HUES6 (cell line): Measurements from ENCODE around the gene B4GALNT3.

Experiments used
- H3K27ac ChIP-seq: 2 replicates; pipeline ENCODE4 v1.7.0; 2013; ENCODE audit warnings: low read depth, mild to moderate bottlenecking, low read length, inconsistent platforms
- H3K27me3 ChIP-seq: 2 replicates; pipeline ENCODE4 v1.6.1; 2013; ENCODE audit warnings: low read length; ENCODE audit not compliant: control insufficient read depth, insufficient read depth
- H3K36me3 ChIP-seq: 2 replicates; pipeline ENCODE4 v1.6.1; 2013; ENCODE audit warnings: low read length; ENCODE audit not compliant: control insufficient read depth, insufficient read depth
- H3K4me1 ChIP-seq: 2 replicates; pipeline ENCODE4 v1.6.1; 2013; ENCODE audit warnings: low read length; ENCODE audit not compliant: control insufficient read depth, insufficient read depth
- H3K4me3 ChIP-seq: 2 replicates; pipeline ENCODE4 v1.5.1; 2013; ENCODE audit warnings: low read depth, low read length
- H3K9ac ChIP-seq: one replicate; pipeline ENCODE4 v1.6.1; 2013; ENCODE audit warnings: mild to moderate bottlenecking, low read length
- H3K9me3 ChIP-seq: 2 replicates; pipeline ENCODE4 v1.6.1; 2013; ENCODE audit warnings: low read depth, low read length; ENCODE audit not compliant: control insufficient read depth, insufficient read depth

B4GALNT3 gene

GRCh38 chr12:527729-528128 lies 68.0 kb downstream of the B4GALNT3 start:
- no peak overlapping the region for H3K4me3 ChIP-seq

GRCh38 chr12:530308-530707 lies 70.6 kb downstream of the B4GALNT3 start:
- Histone ChIP-seq H3K9me3 (peaks cover 20% of the 10 kb centered on the region), H3K9ac (no peak overlapping the region), H3K4me3 (no peak overlapping the region), H3K4me1 (peaks cover 3% of the 10 kb centered on the region; the same call in 1 of the 2 replicates), H3K36me3 (no peaks in the 10 kb centered on the region), H3K27me3 (no peaks in the 10 kb centered on the region), H3K27ac (no peak overlapping the region)

More at GRCh38 chr12:527729-528128, 68.0 kb downstream of the B4GALNT3 start:
- no peak overlapping the region for H3K9ac ChIP-seq
- H3K27me3 ChIP-seq, result no peaks in the 10 kb centered on the region
- peaks cover 20% of the 10 kb centered on the region for H3K9me3 ChIP-seq
- H3K36me3 ChIP-seq, result no peaks in the 10 kb centered on the region
- H3K27ac ChIP-seq, result no peak overlapping the region
- peaks cover 3% of the 10 kb centered on the region; the same call in 1 of the 2 replicates for H3K4me1 ChIP-seq

GRCh38 chr12:530821-531220 lies 71.1 kb downstream of the B4GALNT3 start:
- H3K27ac ChIP-seq, result no peak overlapping the region
- H3K4me3 ChIP-seq, result no peak overlapping the region
- H3K9me3 ChIP-seq, result peaks cover 20% of the 10 kb centered on the region
- H3K4me1 ChIP-seq, result peaks cover 3% of the 10 kb centered on the region; the same call in 1 of the 2 replicates
- no peaks in the 10 kb centered on the region for H3K27me3 ChIP-seq
- H3K36me3 ChIP-seq, result no peaks in the 10 kb centered on the region
- H3K9ac ChIP-seq, result no peak overlapping the region

GRCh38 chr12:531951-532585 lies 72.3 kb downstream of the B4GALNT3 start:
- no peak overlapping the region for H3K4me3 ChIP-seq
- no peaks in the 10 kb centered on the region for H3K36me3 ChIP-seq
- no peaks in the 10 kb centered on the region for H3K27me3 ChIP-seq
- H3K4me1 ChIP-seq, result peaks cover 8% of the 10 kb centered on the region
- H3K27ac ChIP-seq, result no peak overlapping the region
- no peak overlapping the region for H3K9ac ChIP-seq
- H3K9me3 ChIP-seq, result peaks cover 20% of the 10 kb centered on the region

GRCh38 chr12:532908-533565 lies 73.3 kb downstream of the B4GALNT3 start:
- Histone ChIP-seq H3K4me3 (no peak overlapping the region), H3K9ac (no peak overlapping the region), H3K36me3 (no peaks in the 10 kb centered on the region), H3K27ac (no peak overlapping the region), H3K27me3 (no peaks in the 10 kb centered on the region), H3K9me3 (peaks cover 20% of the 10 kb centered on the region), H3K4me1 (peaks cover 8% of the 10 kb centered on the region)

GRCh38 chr12:533718-534117 lies 74.0 kb downstream of the B4GALNT3 start:
- H3K9ac ChIP-seq, result no peak overlapping the region
- H3K36me3 ChIP-seq, result no peaks in the 10 kb centered on the region
- H3K9me3 ChIP-seq, result peaks cover 20% of the 10 kb centered on the region
- no peaks in the 10 kb centered on the region for H3K27me3 ChIP-seq
- H3K27ac ChIP-seq, result no peak overlapping the region
- H3K4me3 ChIP-seq, result no peak overlapping the region
- H3K4me1 ChIP-seq, result peaks cover 8% of the 10 kb centered on the region

- Histone ChIP-seq H3K9me3 (peaks cover 16% of the 10 kb centered on the region), H3K4me1 (peaks cover 8% of the 10 kb centered on the region), H3K27me3 (no peaks in the 10 kb centered on the region), H3K9ac (no peak overlapping the region), H3K36me3 (no peaks in the 10 kb centered on the region), H3K27ac (no peak overlapping the region), H3K4me3 (no peak overlapping the region)
These were observed 74.5 kb downstream of the B4GALNT3 start for GRCh38 chr12:534216-534615.

- H3K36me3 ChIP-seq, result no peaks in the 10 kb centered on the region
- no peaks in the 10 kb centered on the region for H3K27me3 ChIP-seq
- peaks cover 14% of the 10 kb centered on the region for H3K4me1 ChIP-seq
- no peak overlapping the region for H3K9ac ChIP-seq
- H3K4me3 ChIP-seq, result no peak overlapping the region
- H3K9me3 ChIP-seq, result peaks cover 9% of the 10 kb centered on the region; the same call in 1 of the 2 replicates
- no peak overlapping the region for H3K27ac ChIP-seq
These were observed 75.7 kb downstream of the B4GALNT3 start for GRCh38 chr12:535396-535795.

GRCh38 chr12:536751-537245 lies 77.1 kb downstream of the B4GALNT3 start:
- Histone ChIP-seq H3K27ac (no peak overlapping the region), H3K9ac (no peak overlapping the region)

GRCh38 chr12:537772-538171 lies 78.0 kb downstream of the B4GALNT3 start:
- Histone ChIP-seq H3K4me1 (peaks cover 32% of the 10 kb centered on the region), H3K27ac (no peak overlapping the region), H3K36me3 (no peaks in the 10 kb centered on the region), H3K9ac (no peak overlapping the region), H3K9me3 (peaks cover under 1% of the 10 kb centered on the region; the same call in 1 of the 2 replicates), H3K27me3 (no peaks in the 10 kb centered on the region), H3K4me3 (no peak overlapping the region)

More at GRCh38 chr12:536751-537245, 77.1 kb downstream of the B4GALNT3 start:
- H3K9me3 ChIP-seq, result peaks cover 9% of the 10 kb centered on the region; the same call in 1 of the 2 replicates
- no peak overlapping the region for H3K4me3 ChIP-seq
- H3K27me3 ChIP-seq, result no peaks in the 10 kb centered on the region
- peaks cover 22% of the 10 kb centered on the region for H3K4me1 ChIP-seq
- H3K36me3 ChIP-seq, result no peaks in the 10 kb centered on the region
